B cell (primary cell): ENCODE measurements around the gene EFNA2. TPM values are rescaled to one million over a fixed set of nuclear protein-coding genes. Genes with fewer than 3 reads are reported as not detected.

Experiments
- ATAC-seq: fragments of 200-7000 bp; cut with Tn5 transposase; one replicate; pipeline ENCODE4 v1.10.0; 2021; ENCODE audit warnings: low read depth, mild to moderate bottlenecking, moderate number of reproducible peaks, moderate library complexity
- CTCF ChIA-PET: fragments of 350-600 bp; sonication (Branson Sonifier 250); formaldehyde crosslinking; loops from one replicate; lab custom pipeline; 2021; ENCODE audit warnings: antibody characterized with exemption, inconsistent platforms; lab: Charles Lee
- POLR2A ChIA-PET: fragments of 350-600 bp; sonication (Branson Sonifier 250); formaldehyde crosslinking; loops from one replicate; lab custom pipeline; 2021; ENCODE audit warnings: antibody characterized with exemption; lab: Charles Lee
- DNase-seq: peaks from one replicate; pipeline ENCODE4 v3.0.0; 2013
- H2AFZ ChIP-seq: 2 replicates; pipeline ENCODE4 v1.6.1; 2012; ENCODE audit warnings: mild to moderate bottlenecking, low read depth, low read length; ENCODE audit not compliant: insufficient read depth, poor library complexity, severe bottlenecking
- H3K27ac ChIP-seq, 2 donors: 1 replicate in 1 of 2; 2 replicates in 1 of 2; pipeline ENCODE4 v1.5.1; 2012 to 2013; ENCODE audit warnings: low read length in 2 of 2, mild to moderate bottlenecking in 2 of 2, moderate library complexity in 1 of 2
- H3K27me3 ChIP-seq, 4 experiments: fragments of 200-600 bp in 1 of 4; sonication (generic) in 1 of 4; replicated peaks in 1 of 4; 1 replicate in 2 of 4; 2 replicates in 2 of 4; pipeline versions ENCODE4 v1.6.1 to v1.7.0; 2013 to 2016; ENCODE audit warnings: low read length in 3 of 4, mild to moderate bottlenecking in 2 of 4, mixed read lengths in 1 of 4, moderate library complexity in 1 of 4; ENCODE audit not compliant: insufficient read depth in 4 of 4, control insufficient read depth in 3 of 4; ENCODE audit errors: control extremely low read depth in 1 of 4
- H3K36me3 ChIP-seq, 2 experiments: replicated peaks in 1 of 2; 1 replicate in 1 of 2; 2 replicates in 1 of 2; pipeline versions ENCODE4 v1.6.1 to v1.7.1; 2013; ENCODE audit warnings: low read length in 1 of 2; ENCODE audit not compliant: insufficient read depth in 2 of 2, control insufficient read depth in 1 of 2; ENCODE audit errors: control extremely low read depth in 1 of 2, extremely low read depth in 1 of 2
- H3K4me1 ChIP-seq, 2 donors: fragments of 200-600 bp in 1 of 2; sonication (generic) in 1 of 2; 1 replicate in 1 of 2; 2 replicates in 1 of 2; pipeline versions ENCODE4 v1.5.1 to v1.6.1; 2013 to 2017; ENCODE audit warnings: low read length in 2 of 2; ENCODE audit not compliant: control insufficient read depth in 2 of 2, insufficient read depth in 2 of 2
- H3K4me2 ChIP-seq: replicated peaks from 2 replicates; pipeline ENCODE3; 2012; ENCODE audit warnings: mild to moderate bottlenecking, low read depth, low read length; ENCODE audit not compliant: poor library complexity, severe bottlenecking
- H3K4me3 ChIP-seq, 5 experiments: fragments of 200-600 bp in 1 of 5; sonication (generic) in 1 of 5; 1 replicate in 3 of 5; 2 replicates in 2 of 5; pipeline versions ENCODE4 v1.5.1 to v1.7.0; 2011 to 2016; ENCODE audit warnings: low read length in 4 of 5, mild to moderate bottlenecking in 4 of 5, low read depth in 2 of 5, control low read depth in 1 of 5, moderate library complexity in 1 of 5; ENCODE audit not compliant: insufficient read depth in 1 of 5; ENCODE audit errors: control extremely low read depth in 1 of 5, extremely low read depth in 1 of 5
- H3K79me2 ChIP-seq: fragments of 200-600 bp; sonication (generic); one replicate; pipeline ENCODE4 v1.6.0; 2016; ENCODE audit warnings: low read length; ENCODE audit not compliant: control insufficient read depth, insufficient read depth
- H3K9ac ChIP-seq: fragments of 200-600 bp; sonication (generic); 2 replicates; pipeline ENCODE4 v1.6.1; 2017; ENCODE audit warnings: mild to moderate bottlenecking, low read length, moderate library complexity
- H3K9me3 ChIP-seq, 3 donors: one replicate each; pipeline versions ENCODE4 v1.6.1 to v1.7.1; 2013; ENCODE audit warnings: low read length in 2 of 3; ENCODE audit not compliant: control insufficient read depth in 2 of 3, insufficient read depth in 1 of 3; ENCODE audit errors: control extremely low read depth in 1 of 3
- H4K20me1 ChIP-seq: 2 replicates; pipeline ENCODE4 v1.6.0; 2012; ENCODE audit warnings: mild to moderate bottlenecking, low read length; ENCODE audit not compliant: insufficient read depth, control insufficient read depth, poor library complexity, severe bottlenecking
- H3K27ac Mint-ChIP-seq: one replicate; pipeline ENCODE4 v1.8.0; 2021; ENCODE audit warnings: mixed read lengths
- H3K27me3 Mint-ChIP-seq: one replicate; pipeline ENCODE4 v1.8.0; 2021; ENCODE audit warnings: mixed read lengths
- H3K4me1 Mint-ChIP-seq: one replicate; pipeline ENCODE4 v1.8.0; 2021; ENCODE audit warnings: mixed read lengths
- H3K4me3 Mint-ChIP-seq: one replicate; pipeline ENCODE4 v1.8.0; 2021; ENCODE audit warnings: mixed read lengths
- H3K9me3 Mint-ChIP-seq: one replicate; pipeline ENCODE4 v1.8.0; 2022; ENCODE audit warnings: mixed read lengths; ENCODE audit not compliant: insufficient read depth
- CTCF ChIP-seq: fragments of 200-600 bp; IDR thresholded peaks from one replicate; pipeline ENCODE4 v1.8.0; 2022; ENCODE audit warnings: antibody characterized with exemption, mild to moderate bottlenecking
- EZH2 ChIP-seq: IDR thresholded peaks from 2 replicates; pipeline ENCODE4 v1.6.1; 2012; ENCODE audit warnings: borderline replicate concordance, low read depth, mild to moderate bottlenecking, moderate library complexity, low read length; ENCODE audit not compliant: insufficient read depth, poor library complexity, severe bottlenecking
- WGBS: methylation state at CpG from one replicate; pipeline ENCODE4 v1.1.5; 2013; ENCODE audit warnings: missing lambda C conversion rate; ENCODE audit not compliant: insufficient coverage; 5-methylcytosine and 5-hydroxymethylcytosine counted together
- intact Hi-C: fragments of 100-400 bp; cut with micrococcal nuclease; formaldehyde crosslinking; loops from one replicate; pipeline ENCODE4 v1.10.0; 2022
- polyA plus RNA-seq: library from polyadenylated mRNA; depleted of rRNA; stranded (reverse); fragments of >200 nt; gene quantifications from 2 replicates; pipeline ENCODE4 v1.2.3, GENCODE V29; 2012
- total RNA-seq, 2 donors: library from RNA; stranded (reverse); fragments of 120-200 nt in 1 of 2; gene quantifications; 1 replicate in 1 of 2; 2 replicates in 1 of 2; pipeline versions ENCODE4 v1.2.3 to v1.2.4, GENCODE V29; 2013 to 2022

The EFNA2 gene
- total and polyA plus RNA-seq, 2 donors (not counting 1 experiment from before 2014, with no cell fraction given): not detected

- H3K27me3 Mint-ChIP-seq: peaks cover 15% of the 10 kb centered on the region
- H3K9me3 ChIP-seq: peaks cover 0 to 8% (median 0%) of the 10 kb centered on the region in 3 donors
- peaks cover 10 to 11% of the 10 kb centered on the region in 2 donors for H3K4me1 ChIP-seq
- peaks cover 16% of the 10 kb centered on the region for H3K79me2 ChIP-seq
- H3K27me3 ChIP-seq: peaks cover 0 to 42% (median 19%) of the 10 kb centered on the region in 4 experiments
- H3K9me3 Mint-ChIP-seq: no peaks in the 10 kb centered on the region
- TF ChIP-seq EZH2: no peak
- TF ChIP-seq CTCF: no peak
- H3K36me3 ChIP-seq: peaks cover 0 to 16% of the 10 kb centered on the region in 2 experiments
- H4K20me1 ChIP-seq: peaks cover 26% of the 10 kb centered on the region
- no peak for ATAC-seq
- WGBS: 76% methylated on average over 28 of the region's 29 CpGs
- no peak overlapping the region for H3K4me2 ChIP-seq
- no peak overlapping the region for H3K27ac Mint-ChIP-seq
- peaks cover 24% of the 10 kb centered on the region for H3K4me1 Mint-ChIP-seq
- H3K9ac ChIP-seq: no peak overlapping the region
- CTCF ChIA-PET: interaction anchor here (1.3 kb wide), 1 partner anchor 39 kb away, joined by 4 read pairs; no protein-coding TSS in a partner anchor
- no peak overlapping the region for H3K4me3 Mint-ChIP-seq
- no peak overlapping the region for H3K4me3 ChIP-seq
- no peak overlapping the region for H3K27ac ChIP-seq
- POLR2A ChIA-PET: interaction anchor here (0.6 kb wide), 2 partner anchors 115 to 174 kb away, joined by 4 to 5 read pairs; no protein-coding TSS in a partner anchor
- H2AFZ ChIP-seq: no peak overlapping the region
- DNase-seq: peak; percentile 29
- intact Hi-C loops: no loop called here
These were observed 2.3 kb upstream of the EFNA2 start for GRCh38 chr19:1283207-1283916.

- no peak overlapping the region for H3K4me3 ChIP-seq
- Mint-ChIP-seq H3K4me3 (no peak overlapping the region), H3K27me3 (peaks cover 17% of the 10 kb centered on the region), H3K9me3 (no peaks in the 10 kb centered on the region), H3K27ac (no peak overlapping the region), H3K4me1 (peaks cover 24% of the 10 kb centered on the region)
- no peak overlapping the region for H3K4me2 ChIP-seq
- TF ChIP-seq EZH2 (no peak), CTCF (no peak)
- H3K36me3 ChIP-seq: peaks cover 0 to 12% of the 10 kb centered on the region in 2 experiments
- no peak overlapping the region for H2AFZ ChIP-seq
- no peak overlapping the region for H3K27ac ChIP-seq
- H3K9me3 ChIP-seq: peaks cover 0 to 8% (median 0%) of the 10 kb centered on the region in 3 donors
- intact Hi-C loops: no loop called here
- H3K79me2 ChIP-seq: peaks cover 13% of the 10 kb centered on the region
- peaks cover 10 to 11% of the 10 kb centered on the region in 2 donors for H3K4me1 ChIP-seq
- POLR2A ChIA-PET: no interaction called here
- ATAC-seq: no peak
- DNase-seq: no peak
- H3K27me3 ChIP-seq: peaks cover 0 to 47% (median 19%) of the 10 kb centered on the region in 4 experiments
- H4K20me1 ChIP-seq: peaks cover 20% of the 10 kb centered on the region
- H3K9ac ChIP-seq: no peak overlapping the region
- WGBS: 87% methylated on average over 12 of the region's 12 CpGs
- CTCF ChIA-PET: interaction anchor here (1.3 kb wide), 1 partner anchor 39 kb away, joined by 4 read pairs; no protein-coding TSS in a partner anchor
These were observed 1.8 kb upstream of the EFNA2 start for GRCh38 chr19:1283917-1284292.
